IPS-15b (cell line): ENCODE results near the gene TNFRSF18.

Source experiments
- H3K27me3 ChIP-seq: one replicate; pipeline ENCODE4 v1.6.1; 2013; ENCODE audit warnings: low read length; ENCODE audit not compliant: control insufficient read depth, insufficient read depth
- H3K36me3 ChIP-seq: one replicate; pipeline ENCODE4 v1.6.1; 2013; ENCODE audit warnings: low read length; ENCODE audit not compliant: control insufficient read depth, insufficient read depth
- H3K4me1 ChIP-seq: one replicate; pipeline ENCODE4 v1.6.1; 2013; ENCODE audit warnings: mild to moderate bottlenecking, low read length; ENCODE audit not compliant: control insufficient read depth, insufficient read depth
- H3K4me3 ChIP-seq: one replicate; pipeline ENCODE4 v1.5.1; 2013; ENCODE audit warnings: low read depth, low read length
- H3K9ac ChIP-seq: one replicate; pipeline ENCODE4 v1.6.1; 2013; ENCODE audit warnings: low read depth, mild to moderate bottlenecking, low read length
- H3K9me3 ChIP-seq: one replicate; pipeline ENCODE4 v1.6.1; 2013; ENCODE audit warnings: mild to moderate bottlenecking, low read length; ENCODE audit not compliant: control insufficient read depth, insufficient read depth

TNFRSF18 gene

GRCh38 chr1:1239227-1239613 is 32.8 kb upstream of the TNFRSF18 start:
- Histone ChIP-seq H3K27me3 (no peaks in the 10 kb centered on the region), H3K4me3 (no peak overlapping the region), H3K9me3 (no peaks in the 10 kb centered on the region), H3K9ac (no peak overlapping the region), H3K4me1 (no peaks in the 10 kb centered on the region), H3K36me3 (peaks cover 10% of the 10 kb centered on the region)

DNA sequence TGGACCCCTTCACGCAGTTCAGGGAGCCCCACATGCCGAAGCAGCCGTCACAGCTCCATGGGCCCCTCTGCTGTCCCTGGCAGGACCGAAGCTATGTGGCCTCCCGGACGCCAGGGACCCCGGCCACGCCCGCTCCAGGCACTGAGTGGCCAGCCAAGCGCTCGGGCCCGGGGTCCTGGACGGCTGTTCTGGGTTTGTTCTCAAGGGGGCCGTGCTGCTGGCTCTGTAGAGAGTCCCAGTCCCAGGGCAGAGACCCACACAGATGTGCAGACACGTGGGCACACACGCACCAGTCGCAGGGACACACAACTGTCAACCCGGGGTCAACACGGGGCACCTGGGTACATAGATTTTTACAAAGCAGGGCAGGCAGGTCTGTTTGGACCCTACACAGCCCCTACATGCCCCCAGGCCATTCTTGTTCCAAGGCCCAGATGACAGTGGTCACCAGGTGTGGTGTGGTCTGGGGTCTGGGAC is 32.3 kb upstream of the TNFRSF18 start:
- Histone ChIP-seq H3K4me1 (no peaks in the 10 kb centered on the region), H3K36me3 (peaks cover 10% of the 10 kb centered on the region), H3K9ac (no peak overlapping the region), H3K9me3 (no peaks in the 10 kb centered on the region), H3K4me3 (no peak overlapping the region), H3K27me3 (no peaks in the 10 kb centered on the region)

DNA sequence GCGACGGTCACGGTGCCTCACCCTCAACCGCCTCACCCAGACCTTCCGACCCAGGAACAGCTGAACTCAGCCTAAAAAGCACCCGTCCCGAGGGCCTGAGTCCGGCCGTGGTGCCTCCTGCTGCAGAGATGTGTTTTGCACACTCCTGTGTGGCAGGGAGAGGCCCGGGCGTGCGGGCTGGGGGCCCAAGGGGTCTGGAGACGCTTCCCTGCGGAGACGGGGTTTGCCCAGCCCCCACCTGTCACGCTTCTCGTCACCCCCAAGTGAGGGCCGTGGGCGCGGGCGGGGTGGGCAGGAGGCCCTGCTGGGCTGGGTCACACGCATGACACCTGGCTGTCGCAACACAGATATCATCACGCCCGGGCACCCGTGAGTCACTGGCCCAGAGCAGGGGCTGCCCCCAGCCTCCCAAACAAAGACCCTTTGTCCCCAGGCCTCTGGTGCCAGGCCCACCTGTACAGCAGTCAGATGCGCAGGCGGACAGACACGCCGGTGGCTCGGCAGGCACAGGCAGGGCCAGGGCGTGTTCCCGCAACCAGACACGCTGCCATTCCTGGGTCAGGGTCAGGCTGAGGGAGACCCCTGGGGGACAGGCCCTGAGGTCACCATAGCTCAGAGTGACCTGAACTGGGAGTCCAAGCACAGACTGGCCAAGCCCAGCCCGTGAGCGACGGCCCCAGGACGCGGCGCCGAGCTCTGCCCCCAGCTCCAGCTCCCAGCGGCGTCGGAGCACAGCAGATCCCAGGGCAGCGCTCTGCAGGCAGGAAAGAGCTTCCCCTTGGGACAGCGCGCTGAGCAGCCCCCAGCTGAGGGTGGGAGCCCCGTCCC is 31.7 kb upstream of the TNFRSF18 start:
- no peaks in the 10 kb centered on the region for H3K4me1 ChIP-seq
- H3K4me3 ChIP-seq = no peak overlapping the region
- H3K9me3 ChIP-seq = no peaks in the 10 kb centered on the region
- H3K9ac ChIP-seq = no peak overlapping the region
- no peaks in the 10 kb centered on the region for H3K27me3 ChIP-seq
- H3K36me3 ChIP-seq = peaks cover 10% of the 10 kb centered on the region

- Histone ChIP-seq H3K27me3 (no peaks in the 10 kb centered on the region), H3K9me3 (no peaks in the 10 kb centered on the region), H3K9ac (no peak overlapping the region), H3K4me1 (no peaks in the 10 kb centered on the region), H3K36me3 (peaks cover 7% of the 10 kb centered on the region), H3K4me3 (no peak overlapping the region)
Observed at GRCh38 chr1:1236945-1237873, 30.8 kb upstream of the TNFRSF18 start.

DNA sequence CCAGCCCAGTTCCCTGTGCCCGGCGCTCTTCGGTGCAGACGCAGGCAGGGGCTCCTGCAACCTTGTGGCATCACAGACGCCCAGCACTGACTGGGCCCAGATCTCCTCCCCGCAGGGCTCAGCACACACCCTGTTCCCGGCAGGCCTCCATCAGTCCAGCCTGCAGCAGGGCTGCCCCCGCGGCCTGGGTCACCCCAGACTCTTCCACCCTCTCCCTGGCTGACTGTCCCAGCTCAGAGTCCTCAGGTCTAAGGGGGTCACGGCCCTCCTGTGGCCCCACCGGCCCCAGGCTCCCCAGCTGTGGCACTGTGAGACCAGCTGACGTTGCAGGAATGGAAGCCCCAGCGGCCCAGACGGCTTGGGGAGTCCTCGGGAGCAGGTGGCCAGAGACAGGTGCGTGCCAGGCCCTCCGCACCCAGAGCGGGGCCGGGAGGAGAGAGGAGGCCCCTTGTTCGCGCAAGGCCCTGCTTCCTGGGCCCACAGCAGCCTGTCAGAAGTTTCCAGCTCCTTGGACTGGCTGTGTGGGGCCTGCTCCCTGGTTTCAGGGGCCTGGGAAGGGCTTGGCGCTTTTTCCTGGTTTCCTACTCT is 29.9 kb upstream of the TNFRSF18 start:
- no peaks in the 10 kb centered on the region for H3K9me3 ChIP-seq
- H3K9ac ChIP-seq = no peak overlapping the region
- peaks cover 7% of the 10 kb centered on the region for H3K36me3 ChIP-seq
- H3K4me3 ChIP-seq = no peak overlapping the region
- H3K27me3 ChIP-seq = no peaks in the 10 kb centered on the region
- H3K4me1 ChIP-seq = no peaks in the 10 kb centered on the region

DNA sequence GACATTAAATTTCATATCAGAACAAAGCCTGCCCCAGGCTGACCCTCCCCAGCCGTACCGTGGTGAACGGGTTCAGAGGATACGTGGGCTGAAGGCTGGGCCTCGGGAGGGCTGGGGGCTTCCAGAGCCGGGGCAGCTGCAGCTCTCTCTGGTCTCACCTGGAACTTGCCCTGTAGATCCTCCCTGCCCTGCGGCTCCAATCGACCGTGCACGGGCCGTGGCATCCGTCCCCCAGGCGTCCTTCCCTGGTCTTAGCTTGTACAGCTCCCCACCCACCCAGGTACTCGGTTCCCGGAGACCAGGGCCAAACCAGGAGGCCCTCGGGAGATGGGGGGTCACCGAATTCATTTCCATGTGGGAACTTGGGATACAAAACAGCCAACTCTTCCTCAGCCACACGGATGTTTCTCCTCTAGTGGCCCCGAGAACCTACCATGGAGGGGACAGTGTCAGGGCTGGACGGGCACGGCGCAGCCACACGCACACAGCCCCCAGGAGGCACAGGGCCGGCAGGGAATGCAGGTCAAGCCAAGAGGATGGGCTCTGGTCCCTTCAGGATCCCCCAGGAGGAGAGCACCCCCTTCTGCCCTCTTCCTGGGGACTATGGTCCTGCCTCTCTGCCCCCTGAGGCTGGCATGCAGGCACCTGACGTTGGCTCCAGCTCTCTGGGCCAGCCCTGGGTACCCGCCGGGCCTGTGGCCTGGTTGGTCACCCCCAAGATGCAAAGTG is 28.8 kb upstream of the TNFRSF18 start:
- Histone ChIP-seq H3K27me3 (no peaks in the 10 kb centered on the region), H3K4me3 (no peak overlapping the region), H3K9me3 (no peaks in the 10 kb centered on the region), H3K9ac (no peak overlapping the region), H3K4me1 (no peaks in the 10 kb centered on the region), H3K36me3 (peaks cover 5% of the 10 kb centered on the region)

GRCh38 chr1:1234180-1234808 is 27.9 kb upstream of the TNFRSF18 start:
- Histone ChIP-seq H3K9ac (no peak overlapping the region), H3K9me3 (no peaks in the 10 kb centered on the region), H3K4me1 (no peaks in the 10 kb centered on the region), H3K4me3 (no peak overlapping the region), H3K27me3 (no peaks in the 10 kb centered on the region), H3K36me3 (peaks cover 7% of the 10 kb centered on the region)

GRCh38 chr1:1233567-1233892 is 27.1 kb upstream of the TNFRSF18 start:
- H3K9me3 ChIP-seq = no peaks in the 10 kb centered on the region
- peaks cover 7% of the 10 kb centered on the region for H3K36me3 ChIP-seq
- no peaks in the 10 kb centered on the region for H3K4me1 ChIP-seq
- no peak overlapping the region for H3K4me3 ChIP-seq
- H3K27me3 ChIP-seq = no peaks in the 10 kb centered on the region
- no peak overlapping the region for H3K9ac ChIP-seq

DNA sequence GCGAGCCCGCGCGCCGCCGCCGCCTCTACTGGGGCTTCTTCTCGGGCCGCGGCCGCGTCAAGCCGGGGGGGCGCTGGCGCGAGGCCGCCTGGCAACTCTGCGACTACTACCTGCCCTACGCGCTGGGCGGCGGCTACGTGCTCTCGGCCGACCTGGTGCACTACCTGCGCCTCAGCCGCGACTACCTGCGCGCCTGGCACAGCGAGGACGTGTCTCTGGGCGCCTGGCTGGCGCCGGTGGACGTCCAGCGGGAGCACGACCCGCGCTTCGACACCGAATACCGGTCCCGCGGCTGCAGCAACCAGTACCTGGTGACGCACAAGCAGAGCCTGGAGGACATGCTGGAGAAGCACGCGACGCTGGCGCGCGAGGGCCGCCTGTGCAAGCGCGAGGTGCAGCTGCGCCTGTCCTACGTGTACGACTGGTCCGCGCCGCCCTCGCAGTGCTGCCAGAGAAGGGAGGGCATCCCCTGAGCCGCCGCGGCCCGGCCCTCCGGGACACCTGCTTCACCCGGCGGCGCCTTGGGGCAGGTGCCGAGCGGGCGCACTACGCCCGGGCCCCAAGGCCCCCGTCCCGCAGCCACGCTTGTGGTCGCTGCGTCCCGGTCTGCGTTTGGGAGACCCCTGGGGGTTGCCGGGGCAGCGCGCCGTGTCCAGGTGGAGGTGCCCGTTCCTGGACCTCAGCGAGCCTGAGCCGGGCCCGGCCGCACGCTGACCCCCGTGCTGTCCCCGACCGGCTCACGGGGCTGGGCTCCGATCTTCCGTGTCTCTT is 26.6 kb upstream of the TNFRSF18 start:
- Histone ChIP-seq H3K4me3 (peak overlapping the region; percentile 37), H3K9ac (no peak overlapping the region), H3K36me3 (peaks cover 10% of the 10 kb centered on the region), H3K4me1 (no peaks in the 10 kb centered on the region), H3K9me3 (no peaks in the 10 kb centered on the region), H3K27me3 (no peaks in the 10 kb centered on the region)

GRCh38 chr1:1232208-1232795 is 25.9 kb upstream of the TNFRSF18 start, which contains the start of gene B3GALT6:
Gene B3GALT6 (plus strand): TSS chr1:1232237. CDS start chr1:1232279, 42 bp downstream.
- H3K36me3 ChIP-seq = peaks cover 16% of the 10 kb centered on the region
- no peaks in the 10 kb centered on the region for H3K9me3 ChIP-seq
- H3K4me1 ChIP-seq = no peaks in the 10 kb centered on the region
- peak within 1 kb of the TSS; percentile 67 for H3K9ac ChIP-seq
- no peaks in the 10 kb centered on the region for H3K27me3 ChIP-seq
- H3K4me3 ChIP-seq = peak within 1 kb of the TSS; percentile 57
